Activated CD4-positive, alpha-beta T cell treated with anti-CD3 and anti-CD28 coated beads, Interleukin-2, amount 10 ng/mL, durations not matched to agents 24 days and 14 days (primary cell): ENCODE data around the gene HARS2. TPM values are rescaled to one million over a fixed set of nuclear protein-coding genes. Genes with fewer than 3 reads are reported as not detected.
A peak's percentile ranks its signal among the peaks of the same experiment; 100 is the strongest.
"Not testable (repeated sequence)": the region's sequence is repeated elsewhere in the genome, so short reads cannot be mapped to it uniquely, and the experiment has no call there.

Experiments
- DNase-seq: peaks from one replicate; pipeline ENCODE4 v3.0.0; 2022
- H3K27ac Mint-ChIP-seq: one replicate; pipeline ENCODE4 v1.8.0; 2022; ENCODE audit warnings: mild to moderate bottlenecking, mixed read lengths
- H3K27me3 Mint-ChIP-seq: one replicate; pipeline ENCODE4 v1.8.0; 2022; ENCODE audit warnings: mixed read lengths
- H3K36me3 Mint-ChIP-seq: one replicate; pipeline ENCODE4 v1.8.0; 2022; ENCODE audit warnings: low read depth, mild to moderate bottlenecking, mixed read lengths
- H3K4me1 Mint-ChIP-seq: one replicate; pipeline ENCODE4 v1.8.0; 2021; ENCODE audit warnings: mixed read lengths
- H3K4me3 Mint-ChIP-seq: one replicate; pipeline ENCODE4 v1.8.0; 2022; ENCODE audit warnings: mild to moderate bottlenecking, moderate library complexity, mixed read lengths
- H3K9me3 Mint-ChIP-seq: one replicate; pipeline ENCODE4 v1.8.0; 2021; ENCODE audit warnings: mixed read lengths
- intact Hi-C: fragments of 100-400 bp; cut with micrococcal nuclease; formaldehyde crosslinking; loops from one replicate; pipeline ENCODE4 v1.15.1; 2023
- total RNA-seq: library from RNA; stranded (reverse); gene quantifications from 2 replicates; pipeline ENCODE4 v1.2.3, GENCODE V29; 2022

The HARS2 gene
- total RNA-seq, 1 donor from 2014 or later: 29.6 TPM

DNA sequence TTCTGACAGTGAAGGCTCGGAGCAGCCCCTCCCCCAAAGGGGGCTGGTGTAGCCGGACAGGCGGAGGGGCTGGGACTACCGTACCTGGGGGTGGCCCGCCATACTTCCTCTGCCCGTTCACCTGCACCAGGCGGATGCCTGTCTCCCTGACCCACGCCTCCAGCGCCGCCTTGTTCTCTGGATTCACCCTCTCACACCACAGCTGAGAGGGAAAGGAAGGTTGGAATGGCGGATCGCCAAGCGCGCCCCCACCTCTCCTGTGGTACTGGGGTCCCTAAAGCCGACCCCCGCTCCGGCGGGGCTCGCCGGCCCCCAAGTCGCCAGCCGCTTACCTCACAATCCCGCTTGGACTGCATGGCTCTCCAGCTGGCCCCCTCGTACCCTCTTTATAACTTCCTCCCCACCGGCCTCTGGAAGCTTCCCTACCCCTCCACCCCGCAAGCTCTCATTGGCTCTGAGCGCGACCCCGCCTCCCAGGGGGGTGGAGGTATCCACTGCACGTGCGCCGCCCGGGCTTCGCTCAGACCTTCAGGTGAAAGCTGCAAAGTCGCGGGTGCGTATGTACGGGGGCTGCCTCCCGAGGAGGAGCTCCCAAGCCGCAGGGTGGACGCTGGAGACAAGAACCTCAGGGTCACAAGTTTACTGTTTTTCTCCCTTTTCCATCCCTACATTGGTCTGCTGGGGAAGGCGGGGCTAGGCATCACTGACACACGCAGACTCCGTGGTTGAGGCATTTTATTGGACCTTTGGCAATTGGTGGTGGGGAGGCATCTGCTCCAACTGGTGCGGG lies 17.9 kb upstream of the HARS2 start, which contains the start of gene DND1:
TSS of gene DND1 (minus strand) at position 390 of the 790 bp plus-strand sequence. CDS start at position 356, 34 bp downstream.
- Mint-ChIP-seq H3K4me3 (no peak within 1 kb of the TSS), H3K27ac (no peak within 1 kb of the TSS), H3K36me3 (peaks cover 74% of the 10 kb centered on the region), H3K27me3 (no peaks in the 10 kb centered on the region), H3K9me3 (no peaks in the 10 kb centered on the region), H3K4me1 (peaks cover 8% of the 10 kb centered on the region)
- intact Hi-C loops: no loop called here
- DNase-seq: no peak

DNA sequence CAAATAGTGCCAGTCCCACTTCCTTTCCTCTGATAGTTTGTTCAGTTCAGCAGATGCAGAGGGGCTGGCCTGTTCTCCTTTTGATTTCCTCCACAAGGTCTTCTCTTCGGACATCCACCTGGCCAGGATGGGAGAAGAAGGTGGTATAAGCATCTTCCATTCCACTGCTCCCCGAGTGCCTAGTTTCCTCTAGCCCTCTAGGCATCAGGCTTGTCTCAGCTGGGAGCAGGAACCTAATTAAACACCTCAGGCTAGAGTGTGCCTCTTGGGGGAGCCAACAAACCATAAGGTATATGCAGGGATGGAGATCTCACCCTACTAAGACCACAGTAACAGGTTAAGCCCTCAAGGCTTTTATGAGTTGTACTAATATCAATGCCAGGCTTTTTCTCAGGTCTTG lies 17.0 kb upstream of the HARS2 start:
- no peak for DNase-seq
- H3K9me3 Mint-ChIP-seq: no peaks in the 10 kb centered on the region
- no peaks in the 10 kb centered on the region for H3K27me3 Mint-ChIP-seq
- intact Hi-C loops: no loop called here
- peaks cover 72% of the 10 kb centered on the region for H3K36me3 Mint-ChIP-seq
- H3K27ac Mint-ChIP-seq: no peak overlapping the region
- H3K4me1 Mint-ChIP-seq: peaks cover 8% of the 10 kb centered on the region
- H3K4me3 Mint-ChIP-seq: no peak overlapping the region

DNA sequence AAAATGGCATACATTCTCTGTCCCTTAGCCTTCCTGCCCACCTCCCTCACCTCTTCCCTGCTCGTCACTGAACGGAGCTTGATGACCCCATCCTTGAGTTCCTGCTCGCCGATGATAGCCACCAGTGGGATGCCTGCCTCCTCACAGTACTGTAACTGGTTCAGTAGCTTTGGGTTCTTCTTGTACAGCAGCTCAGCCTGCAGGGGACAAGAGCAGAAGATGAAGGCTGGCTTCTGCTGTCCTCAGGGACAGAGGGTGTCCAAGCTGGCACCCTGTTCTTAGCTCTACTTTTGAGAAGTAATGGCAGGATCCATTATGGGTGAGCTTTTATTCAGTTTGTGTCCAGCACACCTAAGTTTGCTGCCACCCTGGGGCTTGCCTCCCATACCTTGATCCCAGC lies 16.6 kb upstream of the HARS2 start:
- Mint-ChIP-seq H3K27ac (no peak overlapping the region), H3K9me3 (no peaks in the 10 kb centered on the region), H3K4me1 (peaks cover 8% of the 10 kb centered on the region), H3K27me3 (no peaks in the 10 kb centered on the region), H3K36me3 (peaks cover 72% of the 10 kb centered on the region), H3K4me3 (no peak overlapping the region)
- intact Hi-C loops: no loop called here
- no peak for DNase-seq

DNA sequence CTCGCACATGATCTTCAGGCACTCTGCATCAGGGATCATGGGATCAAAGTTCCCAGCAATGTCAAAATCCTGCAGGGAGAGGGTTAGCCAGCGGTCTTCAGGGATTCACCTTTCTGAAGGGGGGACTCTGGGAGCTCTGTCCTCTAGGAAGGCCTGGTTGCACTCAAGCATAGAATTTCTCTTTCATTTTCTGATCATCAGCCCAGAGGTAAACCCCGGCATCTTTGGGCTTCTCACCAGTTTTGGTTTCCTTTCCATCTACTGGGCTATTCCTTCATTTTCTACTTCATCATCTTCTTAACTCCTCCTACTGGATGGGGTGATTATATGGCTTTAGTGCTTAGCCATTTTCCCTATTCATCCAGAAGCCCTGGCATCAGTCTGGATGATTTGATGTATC lies 13.3 kb upstream of the HARS2 start:
- peaks cover 74% of the 10 kb centered on the region for H3K36me3 Mint-ChIP-seq
- H3K27ac Mint-ChIP-seq: peak overlapping the region; percentile 75
- no peaks in the 10 kb centered on the region for H3K9me3 Mint-ChIP-seq
- H3K4me3 Mint-ChIP-seq: no peak overlapping the region
- H3K27me3 Mint-ChIP-seq: no peaks in the 10 kb centered on the region
- intact Hi-C loops: no loop called here
- no peak for DNase-seq
- H3K4me1 Mint-ChIP-seq: peaks cover 8% of the 10 kb centered on the region

DNA sequence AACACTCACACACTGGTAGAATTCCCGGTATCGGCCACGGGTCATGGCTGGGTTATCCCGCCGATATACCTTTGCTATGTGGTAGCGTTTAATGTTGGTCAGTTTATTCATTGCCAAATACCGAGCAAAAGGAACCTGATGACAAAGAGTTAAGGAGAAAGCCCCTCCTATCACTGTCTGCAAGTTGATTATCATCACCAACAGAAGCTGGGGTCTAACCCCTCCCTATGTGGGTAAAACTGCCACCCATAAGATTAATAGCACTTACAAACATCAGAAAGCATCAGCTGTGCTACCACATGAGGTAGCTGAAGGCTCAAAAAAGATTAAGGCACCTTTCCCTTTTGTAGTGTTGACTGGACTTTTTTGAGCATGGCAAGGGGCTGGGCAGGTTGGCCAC lies 12.3 kb upstream of the HARS2 start:
- DNase-seq: no peak
- intact Hi-C loops: no loop called here
- no peaks in the 10 kb centered on the region for H3K27me3 Mint-ChIP-seq
- no peak overlapping the region for H3K4me3 Mint-ChIP-seq
- H3K9me3 Mint-ChIP-seq: no peaks in the 10 kb centered on the region
- peaks cover 8% of the 10 kb centered on the region for H3K4me1 Mint-ChIP-seq
- peaks cover 76% of the 10 kb centered on the region for H3K36me3 Mint-ChIP-seq
- H3K27ac Mint-ChIP-seq: no peak overlapping the region

DNA sequence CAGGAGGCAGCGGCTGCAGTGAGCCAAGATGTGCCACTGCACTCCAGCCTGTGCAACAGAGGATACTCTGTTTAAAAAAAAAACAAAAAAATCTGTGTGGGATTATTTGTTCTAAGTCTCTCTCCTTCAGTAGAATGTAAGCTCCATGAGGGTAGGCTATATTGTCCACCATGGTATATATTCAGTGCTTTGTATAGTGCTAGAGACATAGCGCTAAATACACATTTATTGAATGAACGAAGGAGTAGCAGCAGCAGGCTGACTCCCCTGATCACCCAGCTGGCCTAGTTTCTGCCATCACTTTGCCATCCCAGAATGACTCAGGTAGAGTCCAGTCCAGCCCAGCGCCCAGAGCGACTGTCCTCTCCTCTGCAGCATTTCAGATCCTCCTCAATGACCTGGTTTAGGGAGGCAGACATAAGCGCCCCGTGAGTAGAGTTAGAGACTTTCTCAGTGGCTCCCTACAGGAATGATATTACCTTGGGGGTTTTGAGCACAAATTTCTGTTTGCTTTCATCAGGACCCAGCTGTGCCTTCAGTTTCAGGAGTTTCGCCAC lies 801 bp upstream of the HARS2 start:
- DNase-seq: no peak
- intact Hi-C loops: loop anchor here (2.0 kb wide), 1 partner anchor 52 kb away; the partner anchor contains the start of gene TMCO6
- peaks cover 52% of the 10 kb centered on the region for H3K36me3 Mint-ChIP-seq
- no peaks in the 10 kb centered on the region for H3K9me3 Mint-ChIP-seq
- H3K27ac Mint-ChIP-seq: peak overlapping the region; percentile 98
- H3K27me3 Mint-ChIP-seq: no peaks in the 10 kb centered on the region
- peak overlapping the region; percentile 98 for H3K4me3 Mint-ChIP-seq
- peaks cover 28% of the 10 kb centered on the region for H3K4me1 Mint-ChIP-seq

DNA sequence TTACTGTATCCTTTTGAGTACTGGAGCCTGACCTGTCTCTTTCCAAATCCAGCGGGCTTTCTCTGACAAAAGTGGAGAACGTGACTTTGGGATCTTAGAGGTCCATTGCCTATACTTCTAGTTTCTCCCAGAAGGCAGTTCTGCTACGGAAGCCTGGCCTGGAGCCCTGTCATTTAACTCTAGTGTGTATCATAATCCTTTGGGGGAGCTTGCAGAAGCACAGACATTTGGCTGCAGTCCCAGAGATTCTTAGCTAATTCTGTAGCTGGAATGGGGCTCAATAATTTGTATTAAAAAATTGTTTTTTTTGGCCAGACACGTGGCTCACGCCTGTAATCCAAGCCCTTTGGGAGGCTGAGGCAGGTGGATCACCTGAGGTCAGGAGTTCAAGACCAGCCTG lies 3.0 kb downstream of the HARS2 start:
- DNase-seq: no peak
- Mint-ChIP-seq H3K36me3 (peaks cover 68% of the 10 kb centered on the region), H3K4me3 (no peak overlapping the region), H3K4me1 (peaks cover 28% of the 10 kb centered on the region), H3K9me3 (no peaks in the 10 kb centered on the region), H3K27ac (no peak overlapping the region), H3K27me3 (no peaks in the 10 kb centered on the region)
- intact Hi-C loops: no loop called here

DNA sequence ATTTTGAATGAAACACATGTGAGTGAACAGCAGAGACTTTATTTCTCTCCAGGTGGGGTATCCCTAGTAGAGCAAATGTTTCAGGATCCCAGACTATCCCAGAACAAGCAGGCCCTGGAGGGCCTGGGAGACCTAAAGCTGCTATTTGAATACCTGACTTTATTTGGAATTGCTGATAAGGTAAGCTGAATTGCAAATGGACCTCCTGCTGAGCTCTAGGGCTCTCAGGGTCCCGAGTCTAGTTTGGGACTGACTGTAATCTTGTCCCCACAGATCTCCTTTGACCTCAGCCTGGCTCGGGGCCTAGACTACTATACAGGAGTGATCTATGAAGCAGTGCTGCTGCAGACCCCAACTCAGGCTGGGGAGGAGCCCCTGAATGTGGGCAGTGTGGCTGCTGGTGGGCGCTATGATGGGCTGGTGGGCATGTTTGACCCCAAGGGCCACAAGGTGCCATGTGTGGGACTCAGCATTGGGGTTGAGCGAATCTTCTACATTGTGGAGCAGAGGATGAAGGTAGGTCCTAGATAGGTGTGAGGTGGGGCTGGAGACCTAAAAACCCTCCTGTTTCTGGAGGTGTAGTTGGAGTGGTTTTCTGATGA lies 5.7 kb downstream of the HARS2 start:
- DNase-seq: no peak
- Mint-ChIP-seq H3K4me1 (peaks cover 31% of the 10 kb centered on the region), H3K4me3 (no peak overlapping the region), H3K27me3 (no peaks in the 10 kb centered on the region), H3K9me3 (no peaks in the 10 kb centered on the region), H3K27ac (no peak overlapping the region), H3K36me3 (peaks cover 68% of the 10 kb centered on the region)
- intact Hi-C loops: no loop called here

DNA sequence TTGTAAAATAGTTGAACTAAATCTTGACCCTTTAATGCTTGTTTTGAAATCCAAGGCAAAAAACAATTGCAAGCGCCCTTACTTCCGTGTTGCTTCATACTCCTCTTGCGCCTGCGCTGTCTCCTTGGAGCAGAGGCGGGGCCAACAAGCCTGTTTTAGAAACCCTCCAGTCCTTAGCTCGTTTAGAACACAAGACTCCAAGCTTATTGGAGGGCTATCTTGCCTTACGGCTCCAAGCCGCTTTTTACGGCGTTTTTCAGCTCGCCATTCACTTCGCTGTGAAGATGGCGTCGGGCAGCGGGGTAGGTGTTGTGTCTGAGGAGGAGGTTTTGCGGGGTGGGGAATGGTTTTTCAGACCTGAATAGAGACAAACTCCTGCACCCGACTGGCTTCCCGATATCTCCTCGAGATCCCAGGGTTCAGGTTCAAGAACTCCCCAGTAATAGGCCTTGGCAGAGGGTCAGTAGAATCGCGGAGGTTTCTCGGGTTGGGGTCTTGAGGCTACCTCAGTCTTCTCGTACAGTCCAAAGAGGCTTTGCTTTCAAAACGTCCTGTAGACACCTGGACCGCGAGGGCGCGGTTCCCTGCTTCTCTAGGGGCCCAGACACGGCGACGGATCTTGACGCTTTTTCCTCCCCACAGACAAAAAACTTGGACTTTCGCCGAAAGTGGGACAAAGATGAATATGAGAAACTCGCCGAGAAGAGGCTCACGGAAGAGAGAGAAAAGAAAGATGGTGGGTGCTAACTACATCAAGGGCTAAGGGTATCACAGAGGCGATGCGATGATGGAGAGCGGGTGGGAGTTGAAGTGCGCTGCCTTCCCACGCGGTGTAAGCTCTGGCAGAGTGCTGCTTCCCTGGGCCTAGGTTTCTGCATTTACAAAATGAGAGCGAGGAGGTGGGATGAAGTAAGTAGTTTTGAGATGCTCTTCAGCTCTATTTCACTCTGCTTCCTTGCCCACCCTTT lies 9.2 kb downstream of the HARS2 start, which contains the start of gene ZMAT2:
TSS of gene ZMAT2 (plus strand) at position 271 of the 968 bp plus-strand sequence. CDS start at position 285, 14 bp downstream.
- Mint-ChIP-seq H3K27ac (peak within 1 kb of the TSS; percentile 96), H3K4me3 (peak within 1 kb of the TSS; percentile 99), H3K27me3 (no peaks in the 10 kb centered on the region), H3K9me3 (no peaks in the 10 kb centered on the region), H3K36me3 (peaks cover 77% of the 10 kb centered on the region), H3K4me1 (peaks cover 24% of the 10 kb centered on the region)
- peak; percentile 98 for DNase-seq
- intact Hi-C loops: loop anchor here (1.0 to 10.0 kb wide), 6 partner anchors 9 to 586 kb away; partner anchors contain the start of genes APBB3, HARS1, HARS2 and IK

DNA sequence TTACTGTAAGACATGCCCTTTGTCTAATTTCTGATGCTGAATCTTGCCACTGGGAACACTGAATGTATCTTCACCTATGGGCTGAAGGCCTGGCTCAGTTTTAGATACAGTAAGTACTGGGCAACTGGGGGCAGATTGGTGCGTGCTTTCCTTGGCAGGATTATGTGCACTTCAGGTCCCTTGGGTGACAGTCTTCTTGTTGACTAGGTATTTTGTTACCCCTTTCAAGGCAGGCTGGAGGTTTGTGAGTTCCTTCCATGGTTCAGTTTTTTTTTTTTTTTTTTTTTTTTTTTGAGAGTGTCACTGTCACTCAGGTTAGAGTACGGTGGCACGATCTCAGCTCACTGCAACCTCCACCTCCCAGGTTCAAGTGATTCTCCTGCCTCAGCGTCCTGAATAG lies 16.6 kb downstream of the HARS2 start:
- intact Hi-C loops: loop anchor here (10.0 kb wide), 1 partner anchor 593 kb away; the partner anchor contains the start of gene PURA
- Mint-ChIP-seq H3K36me3 (peaks cover 41% of the 10 kb centered on the region), H3K27ac (no peak overlapping the region), H3K4me1 (peaks cover 15% of the 10 kb centered on the region), H3K4me3 (no peak overlapping the region), H3K9me3 (no peaks in the 10 kb centered on the region), H3K27me3 (peaks cover 3% of the 10 kb centered on the region)
- no peak for DNase-seq

DNA sequence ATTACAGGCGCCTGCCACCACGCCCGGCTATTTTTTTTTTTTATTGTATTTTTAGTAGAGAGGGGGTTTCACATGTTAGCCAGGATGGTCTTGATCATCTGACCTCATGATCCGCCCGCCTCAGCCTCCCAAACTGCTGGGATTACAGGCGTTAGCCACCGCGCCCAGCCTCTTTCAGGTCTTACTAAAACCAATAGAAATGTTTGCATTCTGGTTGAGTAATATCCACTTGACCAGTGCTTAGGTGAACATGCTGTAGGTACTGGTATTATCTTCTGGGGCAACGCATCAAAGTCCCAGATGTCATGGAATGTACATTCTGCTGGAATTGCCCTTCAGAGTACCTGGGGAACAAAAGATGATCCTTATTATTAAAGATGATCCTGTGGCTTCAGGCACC lies 17.5 kb downstream of the HARS2 start:
- not testable (repeated sequence) for H3K4me3 Mint-ChIP-seq, DNase-seq
- intact Hi-C loops: loop anchor here (10.0 kb wide), 1 partner anchor 594 kb away; the partner anchor contains the start of gene PURA

DNA sequence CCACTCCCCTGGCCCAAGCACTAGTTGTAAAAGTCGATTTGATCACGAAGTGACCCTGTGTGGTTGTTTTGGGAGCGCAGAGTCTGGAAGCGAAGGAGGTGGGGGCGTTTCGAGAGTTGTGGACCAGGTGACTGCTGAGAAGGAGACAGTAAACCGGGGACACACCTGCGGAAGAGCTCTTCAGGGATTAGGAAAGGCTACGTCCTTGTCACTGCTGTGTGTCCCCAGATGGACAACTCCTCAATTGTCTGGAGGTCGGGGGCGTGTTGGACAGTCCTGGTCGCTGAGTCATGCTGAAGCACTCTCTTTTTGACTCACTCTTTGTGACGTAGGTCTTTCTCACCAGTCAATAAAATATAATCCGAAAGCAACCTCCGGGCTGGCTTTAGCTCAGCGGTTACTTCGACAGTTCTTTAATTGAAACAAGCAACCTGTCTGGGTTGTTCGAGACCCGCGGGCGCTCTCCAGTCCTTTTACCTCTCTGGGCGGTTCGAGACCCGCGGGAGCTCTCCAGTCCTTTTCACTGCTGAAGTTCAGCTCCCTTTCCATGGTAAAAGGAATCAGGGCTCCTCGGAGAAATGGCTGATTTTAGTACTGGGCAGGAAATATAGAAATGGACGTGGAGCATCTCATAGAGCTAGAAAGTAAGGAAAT lies 19.8 kb downstream of the HARS2 start:
- Mint-ChIP-seq H3K4me3 (peak overlapping the region; percentile 90), H3K4me1 (peaks cover 20% of the 10 kb centered on the region), H3K27me3 (peaks cover 8% of the 10 kb centered on the region), H3K27ac (peak overlapping the region; percentile 96), H3K36me3 (peaks cover 18% of the 10 kb centered on the region), H3K9me3 (no peaks in the 10 kb centered on the region)
- intact Hi-C loops: loop anchor here (1.0 to 5.0 kb wide), 5 partner anchors 11 to 409 kb away; partner anchors contain the start of genes ANKHD1, PFDN1 and ZMAT2
- peak; percentile 97 for DNase-seq

More for the DNA sequence above, 17.5 kb downstream of the HARS2 start:
- Mint-ChIP-seq H3K4me1 (peaks cover 19% of the 10 kb centered on the region), H3K36me3 (peaks cover 34% of the 10 kb centered on the region)
- not testable (repeated sequence) for H3K9me3 Mint-ChIP-seq, H3K27ac Mint-ChIP-seq, H3K27me3 Mint-ChIP-seq
